HG03175 (cell line): ENCODE measurements around the gene FAM200B.
"Not testable (repeated sequence)": the region's sequence is repeated elsewhere in the genome, so short reads cannot be mapped to it uniquely, and the experiment has no call there.

Source experiments
- ATAC-seq: cut with Tn5 transposase; IDR thresholded peaks from one replicate; pipeline ENCODE4 v1.9.1; 2021; ENCODE audit warnings: mild to moderate bottlenecking, moderate library complexity; ENCODE audit not compliant: unreplicated experiment

Gene FAM200B

GRCh38 chr4:15733061-15733460 lies 51.4 kb downstream of the FAM200B start:
- ATAC-seq = not testable (repeated sequence)

GRCh38 chr4:15735536-15735935 lies 53.9 kb downstream of the FAM200B start:
- no peak for ATAC-seq

GRCh38 chr4:15736514-15737050 lies 55.0 kb downstream of the FAM200B start:
- no peak for ATAC-seq

- no peak for ATAC-seq
Observed at GRCh38 chr4:15737255-15737654, 55.6 kb downstream of the FAM200B start.

- ATAC-seq = no peak
Observed at GRCh38 chr4:15738877-15739276, 57.2 kb downstream of the FAM200B start.
